A549 (cell line): Measurements from ENCODE around the gene BNIP5.

Source experiments
- BCL3 ChIP-seq: fragments of >200 bp; sonication (Bioruptor Twin); formaldehyde crosslinking; IDR thresholded peaks from 3 replicates; pipeline ENCODE4 v1.6.1; 2016
- HOXA7 ChIP-seq: fragments of 250-450 bp; sonication (Bioruptor Pico); IDR thresholded peaks from 2 replicates; pipeline ENCODE4 v1.5.0; 2020; ENCODE audit warnings: mild to moderate bottlenecking, moderate library complexity

- TF ChIP-seq BCL3, result no peak
- TF ChIP-seq HOXA7, result no peak
Observed at GRCh38 chr6:36306375-36306774, 30.3 kb downstream of the BNIP5 start.
